MCF 10A (cell line): Measurements from ENCODE around the gene MDGA2. TPM values are rescaled to one million over a fixed set of nuclear protein-coding genes. Genes with fewer than 3 reads are reported as not detected.

Source experiments
- BruUV-seq: library from RNA; stranded (reverse); fragments of 400-500 nt; replicated peaks from 2 replicates; lab custom pipeline; 2021; lab: Mats Ljungman, UMichigan
- CTCF ChIA-PET: fragments of 300-600 bp; sonication (Branson Sonifier 250); formaldehyde crosslinking; extraction: SDS; loops from one replicate; lab custom pipeline; 2021; ENCODE audit warnings: antibody characterized with exemption, inconsistent platforms; lab: Yijun Ruan, JAX
- POLR2A ChIA-PET: fragments of 300-600, 350-650 bp; sonication (Branson Sonifier 250); formaldehyde crosslinking; extraction: SDS; loops from one replicate; lab custom pipeline; 2020; ENCODE audit warnings: antibody characterized with exemption, inconsistent platforms; lab: Yijun Ruan, JAX
- DNase-seq: peaks from one replicate; pipeline ENCODE4 v3.0.0-alpha.2; 2018; ENCODE audit not compliant: unreplicated experiment
- H3K27ac Mint-ChIP-seq: one replicate; pipeline ENCODE4 v1.8.0; 2022; ENCODE audit warnings: mild to moderate bottlenecking, low read depth, mixed read lengths; ENCODE audit not compliant: unreplicated experiment
- H3K27me3 Mint-ChIP-seq: one replicate; pipeline ENCODE4 v1.8.0; 2022; ENCODE audit warnings: mixed read lengths; ENCODE audit not compliant: insufficient read depth, unreplicated experiment
- H3K36me3 Mint-ChIP-seq: one replicate; pipeline ENCODE4 v1.8.0; 2022; ENCODE audit warnings: mild to moderate bottlenecking, moderate library complexity, mixed read lengths; ENCODE audit not compliant: insufficient read depth, unreplicated experiment
- H3K4me1 Mint-ChIP-seq: one replicate; pipeline ENCODE4 v1.8.0; 2022; ENCODE audit warnings: mixed read lengths; ENCODE audit not compliant: insufficient read depth, unreplicated experiment
- H3K4me3 Mint-ChIP-seq: one replicate; pipeline ENCODE4 v1.8.0; 2022; ENCODE audit warnings: mild to moderate bottlenecking, moderate library complexity, mixed read lengths; ENCODE audit not compliant: unreplicated experiment
- H3K9me3 Mint-ChIP-seq: one replicate; pipeline ENCODE4 v1.8.0; 2022; ENCODE audit warnings: mixed read lengths; ENCODE audit not compliant: unreplicated experiment
- intact Hi-C: fragments of 100-400 bp; cut with micrococcal nuclease; formaldehyde crosslinking; loops from 2 replicates; pipeline ENCODE4 v1.14.1; 2022
- total RNA-seq: library from RNA; stranded (reverse); gene quantifications from 2 replicates; pipeline ENCODE4 v1.2.3, GENCODE V29; 2022
- TF ChIP-seq, protein P1 (sequence below): fragments of 200-600 bp; IDR thresholded peaks from one replicate; pipeline ENCODE4 v1.8.0; 2022; ENCODE audit warnings: antibody characterized with exemption, mild to moderate bottlenecking; ENCODE audit not compliant: unreplicated experiment

MDGA2 gene
- total RNA-seq, 1 experiment from 2014 or later: not detected

- ChIA-PET CTCF (interaction anchor here (0.6 kb wide), 2 partner anchors 19 to 774 kb away, joined by 3 read pairs; no protein-coding TSS in a partner anchor), POLR2A (no interaction called here)
- no peaks in the 10 kb centered on the region for H3K9me3 Mint-ChIP-seq
- no peak overlapping the region for H3K27ac Mint-ChIP-seq
- H3K36me3 Mint-ChIP-seq: no peaks in the 10 kb centered on the region
- intact Hi-C loops: no loop called here
- no peaks in the 10 kb centered on the region for H3K4me1 Mint-ChIP-seq
- DNase-seq: no peak
- no peak overlapping the region for H3K4me3 Mint-ChIP-seq
- peaks cover 45% of the 10 kb centered on the region for H3K27me3 Mint-ChIP-seq
- no TSS peak for BruUV-seq
- TF ChIP-seq, protein P1, sequence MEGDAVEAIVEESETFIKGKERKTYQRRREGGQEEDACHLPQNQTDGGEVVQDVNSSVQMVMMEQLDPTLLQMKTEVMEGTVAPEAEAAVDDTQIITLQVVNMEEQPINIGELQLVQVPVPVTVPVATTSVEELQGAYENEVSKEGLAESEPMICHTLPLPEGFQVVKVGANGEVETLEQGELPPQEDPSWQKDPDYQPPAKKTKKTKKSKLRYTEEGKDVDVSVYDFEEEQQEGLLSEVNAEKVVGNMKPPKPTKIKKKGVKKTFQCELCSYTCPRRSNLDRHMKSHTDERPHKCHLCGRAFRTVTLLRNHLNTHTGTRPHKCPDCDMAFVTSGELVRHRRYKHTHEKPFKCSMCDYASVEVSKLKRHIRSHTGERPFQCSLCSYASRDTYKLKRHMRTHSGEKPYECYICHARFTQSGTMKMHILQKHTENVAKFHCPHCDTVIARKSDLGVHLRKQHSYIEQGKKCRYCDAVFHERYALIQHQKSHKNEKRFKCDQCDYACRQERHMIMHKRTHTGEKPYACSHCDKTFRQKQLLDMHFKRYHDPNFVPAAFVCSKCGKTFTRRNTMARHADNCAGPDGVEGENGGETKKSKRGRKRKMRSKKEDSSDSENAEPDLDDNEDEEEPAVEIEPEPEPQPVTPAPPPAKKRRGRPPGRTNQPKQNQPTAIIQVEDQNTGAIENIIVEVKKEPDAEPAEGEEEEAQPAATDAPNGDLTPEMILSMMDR: no peak
Observed at GRCh38 chr14:46818147-46818546, 857.3 kb downstream of the MDGA2 start.

GRCh38 chr14:46793144-46793543, 882.3 kb downstream of the MDGA2 start:
- TF ChIP-seq, protein P1: no peak
- peaks cover 16% of the 10 kb centered on the region for H3K9me3 Mint-ChIP-seq
- peaks cover 23% of the 10 kb centered on the region for H3K27me3 Mint-ChIP-seq
- CTCF ChIA-PET: no interaction called here
- H3K4me1 Mint-ChIP-seq: no peaks in the 10 kb centered on the region
- BruUV-seq: no TSS peak
- no peak overlapping the region for H3K4me3 Mint-ChIP-seq
- intact Hi-C loops: no loop called here
- H3K27ac Mint-ChIP-seq: no peak overlapping the region
- POLR2A ChIA-PET: no interaction called here
- no peaks in the 10 kb centered on the region for H3K36me3 Mint-ChIP-seq
- DNase-seq: no peak
